HG03571 (cell line): Measurements from ENCODE around the gene IFT172.

ENCODE experiments used
- ATAC-seq: cut with Tn5 transposase; IDR thresholded peaks from one replicate; pipeline ENCODE4 v1.9.1; 2021; ENCODE audit not compliant: unreplicated experiment

Gene IFT172

GRCh38 chr2:27494284-27494943, 4.9 kb upstream of the IFT172 start:
- no peak for ATAC-seq

DNA sequence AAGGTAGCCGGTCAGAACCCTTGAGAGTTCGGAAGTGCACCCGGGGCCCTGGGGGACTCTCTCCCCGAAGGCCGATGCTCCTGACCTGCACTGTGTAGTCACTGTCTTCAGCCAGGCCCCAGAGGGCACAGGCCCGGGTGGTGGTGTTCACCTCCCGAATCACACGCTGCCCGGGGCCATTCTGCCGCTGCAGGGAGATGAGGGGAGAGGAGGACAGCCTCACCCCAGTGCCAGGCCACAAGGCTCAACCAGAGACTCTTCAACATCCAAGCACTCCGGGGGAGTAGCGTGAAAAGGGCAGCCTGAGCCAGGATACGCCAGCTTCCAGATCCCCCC, 4.4 kb upstream of the IFT172 start:
- no peak for ATAC-seq

DNA sequence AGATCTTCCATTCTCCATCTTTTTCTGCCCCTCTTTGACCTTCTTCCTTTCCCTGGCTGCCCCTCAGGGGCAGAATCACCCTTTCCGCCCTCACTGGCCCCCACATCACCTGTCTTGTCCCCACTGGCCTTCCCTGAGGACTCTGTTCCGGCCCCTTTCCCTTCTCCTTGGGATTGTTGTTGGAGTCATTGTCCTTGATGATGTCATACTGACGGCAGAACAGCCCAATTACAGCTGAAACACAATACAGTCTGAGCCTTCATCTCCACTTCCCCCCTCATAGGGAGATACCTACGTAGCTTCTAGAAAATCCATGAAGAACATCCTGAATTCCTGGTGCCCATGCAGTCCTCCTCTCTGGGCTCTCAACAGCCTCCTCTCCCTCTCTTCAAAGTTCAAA, 3.0 kb upstream of the IFT172 start:
- no peak for ATAC-seq

DNA sequence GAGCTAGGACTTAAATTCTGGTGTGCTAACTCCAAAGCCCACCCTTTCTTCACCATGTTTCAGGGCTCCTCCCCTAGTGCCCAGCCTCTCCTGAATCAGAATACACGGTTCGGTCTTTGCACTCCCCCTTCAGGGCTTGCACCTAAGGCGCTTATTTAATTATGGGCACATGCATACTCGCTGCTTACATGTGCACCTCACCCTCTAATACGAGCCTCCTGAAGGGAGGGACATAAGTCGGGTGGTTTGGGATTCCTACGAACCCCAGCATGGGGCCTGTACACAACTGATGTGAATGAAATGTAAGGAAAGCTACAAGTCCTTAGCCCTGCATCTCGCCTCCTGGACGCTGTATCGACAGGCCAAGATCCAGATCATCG, 435 bp downstream of the IFT172 start:
- ATAC-seq, result no peak

- no peak for ATAC-seq
Observed at GRCh38 chr2:27485496-27485895, 4.0 kb downstream of the IFT172 start.

- no peak for ATAC-seq
Observed at GRCh38 chr2:27471961-27472360, 17.6 kb downstream of the IFT172 start.

DNA sequence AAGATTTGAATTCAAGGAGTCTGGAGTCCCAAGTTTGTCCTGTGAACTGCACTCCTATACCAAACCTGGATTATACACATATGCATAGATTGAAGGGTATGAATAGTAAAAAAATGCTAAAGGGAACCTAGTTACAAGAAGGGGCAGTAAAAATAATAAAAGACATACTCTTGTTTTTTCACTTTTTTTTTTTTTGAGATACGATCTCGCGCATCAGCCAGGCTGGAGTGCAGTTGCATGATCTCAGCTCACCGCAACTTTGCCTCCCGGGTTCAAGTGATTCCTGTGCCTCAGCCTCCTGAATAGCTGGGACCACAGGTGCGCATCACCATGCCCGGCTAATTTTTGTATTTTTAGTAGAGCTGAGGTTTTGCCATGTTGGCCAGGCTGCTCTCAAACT, 25.1 kb downstream of the IFT172 start:
- no peak for ATAC-seq

GRCh38 chr2:27461118-27461517, 28.4 kb downstream of the IFT172 start:
- no peak for ATAC-seq

DNA sequence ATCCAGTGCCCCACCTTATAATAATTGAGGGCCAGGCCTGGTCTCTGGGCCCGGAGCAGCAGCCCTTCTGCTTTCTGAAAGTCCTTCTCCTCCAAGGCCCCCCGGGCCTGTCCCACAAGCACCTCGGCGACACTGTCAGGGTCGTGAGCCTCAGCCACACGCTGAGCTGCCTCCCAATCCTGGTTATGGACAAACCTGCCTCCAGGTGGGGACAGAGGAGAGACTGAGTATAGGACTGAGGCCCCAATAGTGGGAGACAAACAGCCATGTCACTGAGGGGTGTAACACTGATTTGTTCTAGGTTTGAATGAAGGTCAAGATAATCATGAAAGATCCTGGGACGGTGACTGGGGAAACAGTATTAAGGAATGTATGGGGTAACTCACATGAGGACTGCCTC, 35.6 kb downstream of the IFT172 start:
- ATAC-seq, result no peak

GRCh38 chr2:27451095-27451494, 38.4 kb downstream of the IFT172 start:
- ATAC-seq, result no peak

- no peak for ATAC-seq
Observed at GRCh38 chr2:27448381-27448780, 41.2 kb downstream of the IFT172 start.

DNA sequence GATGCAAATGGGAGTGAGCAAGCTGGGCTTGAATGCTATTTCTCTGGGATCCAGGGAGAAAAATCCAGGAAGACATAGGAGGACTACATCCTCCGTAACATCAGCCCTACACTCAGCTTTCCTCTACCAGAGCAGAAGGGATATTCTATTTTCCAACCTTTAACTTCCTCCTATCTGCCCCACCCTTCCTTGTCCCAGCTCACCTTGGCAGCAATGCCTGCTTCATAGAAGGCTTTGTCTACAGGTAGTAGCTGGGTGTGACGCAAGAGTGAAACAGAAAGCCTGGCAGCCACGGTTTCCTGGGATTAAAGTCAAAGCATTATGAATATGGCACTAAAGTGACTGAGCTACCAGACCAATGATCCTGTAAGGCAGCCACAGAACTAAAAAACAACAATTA, 43.5 kb downstream of the IFT172 start:
- ATAC-seq, result no peak

GRCh38 chr2:27445615-27446014, 43.9 kb downstream of the IFT172 start:
- ATAC-seq, result no peak

DNA sequence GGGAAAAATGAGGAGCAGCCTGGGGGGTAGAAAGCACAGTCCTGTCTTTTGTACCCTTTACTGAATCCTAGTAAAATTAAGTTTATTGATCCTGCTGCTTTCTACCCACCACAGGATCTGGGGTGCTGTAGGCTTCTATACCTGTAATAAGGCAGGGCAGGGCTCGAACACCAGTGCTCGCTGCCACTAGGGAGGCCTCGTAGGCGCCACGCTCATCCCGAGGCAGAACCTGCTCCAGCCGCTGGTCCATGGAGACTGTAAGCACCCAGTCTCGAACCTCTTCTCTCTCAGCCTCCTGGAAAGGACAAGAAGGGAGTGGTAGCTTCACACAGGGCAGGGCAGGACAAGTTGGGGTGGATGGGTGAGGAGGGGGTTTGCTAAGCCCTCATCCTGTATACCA, 44.4 kb downstream of the IFT172 start:
- ATAC-seq, result no peak

- no peak for ATAC-seq
Observed at GRCh38 chr2:27442920-27443282, 46.6 kb downstream of the IFT172 start.

DNA sequence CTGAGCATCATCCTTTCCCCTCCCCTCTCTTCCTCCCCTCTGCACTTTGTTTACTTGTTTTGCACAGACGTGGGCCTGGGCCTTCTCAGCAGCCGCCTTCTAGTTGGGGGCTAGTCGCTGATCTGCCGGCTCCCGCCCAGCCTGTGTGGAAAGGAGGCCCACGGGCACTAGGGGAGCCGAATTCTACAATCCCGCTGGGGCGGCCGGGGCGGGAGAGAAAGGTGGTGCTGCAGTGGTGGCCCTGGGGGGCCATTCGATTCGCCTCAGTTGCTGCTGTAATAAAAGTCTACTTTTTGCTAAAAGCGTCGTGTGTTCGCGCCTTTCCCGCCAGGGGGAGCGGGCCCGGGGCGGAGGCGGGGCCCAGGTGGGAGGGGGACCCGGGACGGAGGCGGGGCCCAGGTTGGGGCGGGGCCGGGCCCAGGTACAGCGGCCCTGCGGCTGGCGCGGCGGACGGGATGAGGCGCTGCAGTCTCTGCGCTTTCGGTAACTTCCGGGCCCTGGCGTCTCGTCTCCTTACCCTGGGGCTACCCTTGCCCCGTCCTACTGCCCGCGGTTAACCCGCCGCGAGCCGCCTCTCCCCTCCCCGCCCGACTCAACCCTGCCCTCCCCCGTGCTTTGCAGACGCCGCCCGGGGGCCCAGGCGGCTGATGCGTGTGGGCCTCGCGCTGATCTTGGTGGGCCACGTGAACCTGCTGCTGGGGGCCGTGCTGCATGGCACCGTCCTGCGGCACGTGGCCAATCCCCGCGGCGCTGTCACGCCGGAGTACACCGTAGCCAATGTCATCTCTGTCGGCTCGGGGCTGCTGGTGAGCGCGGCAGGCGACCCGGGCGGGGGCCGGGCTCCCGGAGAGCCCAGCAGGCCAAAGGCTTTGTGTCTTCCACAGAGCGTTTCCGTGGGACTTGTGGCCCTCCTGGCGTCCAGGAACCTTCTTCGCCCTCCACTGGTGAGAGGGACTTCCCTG, 47.3 kb downstream of the IFT172 start, which contains the start of gene KRTCAP3:
TSS of gene KRTCAP3 (plus strand) at position 424 of the 962 bp plus-strand sequence. CDS start at position 456, 32 bp downstream.
- ATAC-seq, result no peak

DNA sequence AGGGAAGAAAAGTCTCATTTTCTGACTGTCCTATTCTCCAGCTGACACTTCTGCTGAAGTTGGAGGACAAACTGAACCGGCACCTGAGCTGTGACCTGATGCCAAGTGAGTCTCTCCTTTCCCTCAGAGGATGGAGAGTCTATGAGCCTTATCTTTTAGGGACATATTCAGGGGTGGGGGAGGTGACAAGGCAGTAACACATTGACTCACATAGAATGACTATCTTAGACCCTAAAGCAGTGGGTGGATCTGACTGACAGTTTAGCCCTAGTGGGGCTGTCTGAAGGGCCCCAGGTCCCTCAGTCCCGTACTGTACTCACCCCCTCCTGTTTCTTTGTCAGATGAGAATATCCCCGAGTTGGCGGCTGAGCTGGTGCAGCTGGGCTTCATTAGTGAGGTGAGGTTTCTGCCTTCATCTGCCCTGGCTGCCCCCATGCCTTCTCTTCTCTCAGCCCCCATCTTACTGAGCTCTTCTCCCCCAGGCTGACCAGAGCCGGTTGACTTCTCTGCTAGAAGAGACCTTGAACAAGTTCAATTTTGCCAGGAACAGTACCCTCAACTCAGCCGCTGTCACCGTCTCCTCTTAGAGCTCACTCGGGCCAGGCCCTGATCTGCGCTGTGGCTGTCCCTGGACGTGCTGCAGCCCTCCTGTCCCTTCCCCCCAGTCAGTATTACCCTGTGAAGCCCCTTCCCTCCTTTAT, 48.2 kb downstream of the IFT172 start:
- no peak for ATAC-seq

GRCh38 chr2:27435628-27436027, 53.9 kb downstream of the IFT172 start:
- no peak for ATAC-seq

DNA sequence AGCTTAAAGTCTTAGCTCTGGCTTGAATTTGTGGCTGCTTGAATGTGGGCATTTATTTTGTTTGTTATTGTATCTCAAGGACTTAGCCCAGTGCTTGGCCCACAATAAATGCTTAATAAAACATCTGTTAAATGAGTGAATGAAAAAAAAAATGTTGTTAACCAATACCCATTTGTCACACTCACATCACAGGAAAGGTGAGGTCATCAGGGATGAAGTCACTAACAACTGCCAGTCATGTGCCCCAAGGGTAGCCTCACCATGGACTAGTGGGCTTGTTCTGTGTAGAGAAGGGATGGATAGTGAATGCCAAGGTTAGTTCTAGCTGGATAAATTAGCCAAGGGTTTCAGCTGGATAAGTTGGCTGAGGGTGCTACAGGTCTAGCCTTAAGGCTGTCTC, 58.1 kb downstream of the IFT172 start:
- ATAC-seq, result no peak

DNA sequence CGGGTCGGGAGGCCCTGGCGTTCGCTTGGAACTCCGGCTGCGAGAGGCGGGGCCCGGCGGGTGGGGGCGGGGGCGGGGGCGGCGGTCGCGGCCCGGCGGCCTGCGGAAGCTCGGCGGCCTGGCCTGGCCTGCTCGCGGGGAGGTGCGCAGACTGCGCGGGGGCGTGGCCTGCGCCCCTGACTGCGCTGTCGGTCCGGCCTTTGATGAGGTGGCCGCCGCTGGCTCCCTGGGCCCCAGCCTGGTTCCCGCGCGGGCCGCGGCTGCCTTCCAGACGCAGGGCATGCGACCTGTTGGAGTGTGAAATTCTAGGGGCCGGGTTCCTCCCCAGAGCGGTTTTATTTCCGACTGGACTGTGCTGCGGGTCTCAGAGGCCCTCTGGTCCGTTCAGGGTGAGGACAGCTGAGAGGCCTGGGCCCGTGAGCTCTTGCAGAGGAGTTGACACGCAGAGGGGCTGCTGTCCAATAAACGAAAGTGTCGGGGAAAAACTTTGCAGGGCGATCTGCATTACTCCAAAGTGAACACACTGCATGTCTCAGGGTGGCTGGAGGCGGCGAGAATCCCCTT, 60.5 kb downstream of the IFT172 start:
- peak; percentile 75 for ATAC-seq

- ATAC-seq, result peak; percentile 80
Observed at GRCh38 chr2:27428213-27428977, 61.1 kb downstream of the IFT172 start, which contains the start of gene NRBP1. Gene NRBP1, plus strand, starts transcription at chr2:27428631. Its CDS starts 4,643 bp downstream, at chr2:27433274.
